ENCODE measurements around the gene ZEB1. TPM values are rescaled to one million over a fixed set of nuclear protein-coding genes. Genes with fewer than 3 reads are reported as not detected.
"Not testable (repeated sequence)": the region's sequence is repeated elsewhere in the genome, so short reads cannot be mapped to it uniquely, and the experiment has no call there.

Gene ZEB1
- total RNA-seq, 1 experiment from 2014 or later: 1.4 TPM

DNA sequence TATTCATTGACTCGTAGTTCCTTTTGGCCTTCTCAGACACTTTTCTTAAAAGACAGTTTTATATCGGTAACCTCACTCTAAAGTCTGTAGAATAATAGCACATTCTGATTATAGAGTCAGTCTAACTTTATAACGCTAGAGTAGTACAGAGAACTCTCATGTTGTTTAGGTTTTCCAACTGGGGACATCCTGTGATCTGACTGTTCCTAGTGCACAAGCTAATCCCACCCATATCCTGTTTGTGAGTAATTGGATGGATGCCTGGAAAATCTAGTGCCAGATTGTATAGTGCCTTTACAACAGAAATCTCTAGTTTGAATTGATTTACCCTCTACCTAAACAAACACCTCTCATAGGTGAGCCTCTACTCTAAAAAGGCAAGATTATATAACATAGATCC lies 107.4 kb downstream of the ZEB1 start:
- Histone ChIP-seq H3K9me2 (ENCODE audit: insufficient read depth) (no peaks in the 10 kb centered on the region; the same call in 1 of the 2 replicates), H3K4me1 (replicated peaks; ENCODE audit: insufficient read depth) (no peaks in the 10 kb centered on the region), H3K27ac (no peak overlapping the region), H4K20me1 (ENCODE audit: insufficient read depth) (no peaks in the 10 kb centered on the region), H3K36me3 (ENCODE audit: low read depth) (no peaks in the 10 kb centered on the region), H3K9me3 (ENCODE audit: insufficient read depth, low read depth) (no peaks in the 10 kb centered on the region), H3K27me3 (ENCODE audit: insufficient read depth, low read depth) (no peaks in the 10 kb centered on the region), H3K4me2 (no peak overlapping the region), H2AFZ (no peak overlapping the region), H3K79me2 (ENCODE audit: low read depth) (no peaks in the 10 kb centered on the region), H3F3A (ENCODE audit: insufficient read depth, low read depth) (no peaks in the 10 kb centered on the region), H3K4me3 (no peak overlapping the region)
- POLR2A ChIA-PET (ENCODE audit: unreplicated experiment): no interaction called here
- CTCF ChIA-PET: no interaction called here
- BruUV-seq (replicated peaks): no TSS peak
- intact Hi-C loops (cut with micrococcal nuclease; ENCODE audit: unreplicated experiment): no loop called here
- no peak for DNase-seq
- TF ChIP-seq EZH2 (IDR thresholded peaks at IDR 0.05; ENCODE audit: low read depth): no peak
- TF ChIP-seq, protein P1, sequence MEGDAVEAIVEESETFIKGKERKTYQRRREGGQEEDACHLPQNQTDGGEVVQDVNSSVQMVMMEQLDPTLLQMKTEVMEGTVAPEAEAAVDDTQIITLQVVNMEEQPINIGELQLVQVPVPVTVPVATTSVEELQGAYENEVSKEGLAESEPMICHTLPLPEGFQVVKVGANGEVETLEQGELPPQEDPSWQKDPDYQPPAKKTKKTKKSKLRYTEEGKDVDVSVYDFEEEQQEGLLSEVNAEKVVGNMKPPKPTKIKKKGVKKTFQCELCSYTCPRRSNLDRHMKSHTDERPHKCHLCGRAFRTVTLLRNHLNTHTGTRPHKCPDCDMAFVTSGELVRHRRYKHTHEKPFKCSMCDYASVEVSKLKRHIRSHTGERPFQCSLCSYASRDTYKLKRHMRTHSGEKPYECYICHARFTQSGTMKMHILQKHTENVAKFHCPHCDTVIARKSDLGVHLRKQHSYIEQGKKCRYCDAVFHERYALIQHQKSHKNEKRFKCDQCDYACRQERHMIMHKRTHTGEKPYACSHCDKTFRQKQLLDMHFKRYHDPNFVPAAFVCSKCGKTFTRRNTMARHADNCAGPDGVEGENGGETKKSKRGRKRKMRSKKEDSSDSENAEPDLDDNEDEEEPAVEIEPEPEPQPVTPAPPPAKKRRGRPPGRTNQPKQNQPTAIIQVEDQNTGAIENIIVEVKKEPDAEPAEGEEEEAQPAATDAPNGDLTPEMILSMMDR (conservative IDR thresholded peaks at IDR 0.05): no peak

DNA sequence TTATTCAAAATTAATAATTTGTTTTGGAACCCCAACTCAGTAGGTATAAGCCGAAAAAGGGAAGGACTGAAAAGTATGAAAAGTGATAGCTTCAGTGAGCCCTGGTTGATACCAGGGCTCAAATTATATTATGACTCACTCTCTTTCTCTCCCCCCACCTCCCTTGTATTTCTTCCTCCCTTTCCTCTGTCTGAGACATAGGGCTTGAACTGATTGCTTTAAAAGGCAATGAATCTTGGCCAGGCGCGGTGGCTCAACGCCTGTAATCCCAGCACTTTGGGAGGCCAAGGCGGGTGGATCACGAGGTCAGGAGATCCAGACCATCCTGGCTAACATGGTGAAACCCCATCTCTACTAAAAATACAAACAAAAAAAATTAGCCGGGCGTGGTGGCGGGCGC lies 108.3 kb downstream of the ZEB1 start:
- H2AFZ ChIP-seq; H3K27ac ChIP-seq; intact Hi-C loops (cut with micrococcal nuclease; ENCODE audit: unreplicated experiment); H3K36me3 ChIP-seq (ENCODE audit: low read depth); H3K79me2 ChIP-seq (ENCODE audit: low read depth); BruUV-seq (replicated peaks); H4K20me1 ChIP-seq (ENCODE audit: insufficient read depth); H3F3A ChIP-seq (ENCODE audit: insufficient read depth, low read depth); H3K27me3 ChIP-seq (ENCODE audit: insufficient read depth, low read depth); POLR2A ChIA-PET (ENCODE audit: unreplicated experiment); H3K9me2 ChIP-seq (ENCODE audit: insufficient read depth); H3K4me1 ChIP-seq (replicated peaks; ENCODE audit: insufficient read depth); H3K4me2 ChIP-seq; DNase-seq; H3K9me3 ChIP-seq (ENCODE audit: insufficient read depth, low read depth); H3K4me3 ChIP-seq: not testable (repeated sequence)
- CTCF ChIA-PET: interaction anchor here (0.7 kb wide), 1 partner anchor 786 kb away, joined by 3 read pairs; no protein-coding TSS in a partner anchor

DNA sequence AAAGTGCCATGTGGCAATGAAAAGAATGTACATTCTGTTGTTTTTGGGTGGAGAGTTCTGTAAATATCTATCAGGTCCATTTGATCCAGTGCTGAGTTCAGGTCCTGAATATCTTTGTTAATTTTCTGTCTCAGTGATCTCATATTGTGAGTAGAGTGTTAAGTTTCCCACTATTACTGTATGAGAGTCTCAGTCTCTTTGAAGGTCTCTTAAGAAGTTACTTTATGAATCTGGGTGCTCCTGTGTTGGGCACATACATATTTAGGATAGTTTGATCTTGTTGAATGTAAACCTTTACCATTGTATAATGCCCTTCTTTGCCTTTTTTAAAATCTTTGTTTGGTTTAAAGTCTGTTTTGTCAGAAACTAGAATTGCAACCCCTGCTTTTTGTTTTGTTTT lies 109.5 kb downstream of the ZEB1 start:
- H2AFZ ChIP-seq; H3K9me2 ChIP-seq (ENCODE audit: insufficient read depth); intact Hi-C loops (cut with micrococcal nuclease; ENCODE audit: unreplicated experiment); H3K9me3 ChIP-seq (ENCODE audit: insufficient read depth, low read depth); H3F3A ChIP-seq (ENCODE audit: insufficient read depth, low read depth); POLR2A ChIA-PET (ENCODE audit: unreplicated experiment); H3K36me3 ChIP-seq (ENCODE audit: low read depth); H3K4me1 ChIP-seq (replicated peaks; ENCODE audit: insufficient read depth); H3K4me3 ChIP-seq; H3K27me3 ChIP-seq (ENCODE audit: insufficient read depth, low read depth); H4K20me1 ChIP-seq (ENCODE audit: insufficient read depth); H3K4me2 ChIP-seq; H3K79me2 ChIP-seq (ENCODE audit: low read depth); CTCF ChIA-PET; DNase-seq; H3K27ac ChIP-seq; BruUV-seq (replicated peaks): not testable (repeated sequence)

DNA sequence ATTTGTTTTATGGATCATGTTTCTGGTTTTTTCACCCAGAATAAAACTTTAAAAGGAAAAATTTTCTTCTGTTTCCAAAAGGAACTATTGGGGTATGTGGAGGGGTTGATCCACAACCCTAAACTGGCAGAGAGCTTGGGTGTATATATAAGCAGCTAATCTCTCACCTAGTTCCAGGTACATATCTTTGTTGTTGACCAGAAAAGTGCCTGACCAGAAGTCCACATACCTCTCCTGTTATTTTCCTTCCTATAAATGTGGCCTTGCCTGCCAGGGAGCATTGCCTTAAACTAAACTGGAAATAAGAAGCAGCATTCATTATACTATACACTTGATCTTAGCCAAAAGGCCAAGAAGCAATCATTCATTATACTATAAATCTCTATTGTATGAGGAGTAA lies 112.0 kb downstream of the ZEB1 start:
- DNase-seq: no peak
- Histone ChIP-seq H3K9me3 (ENCODE audit: insufficient read depth, low read depth) (no peaks in the 10 kb centered on the region), H3K9me2 (ENCODE audit: insufficient read depth) (no peaks in the 10 kb centered on the region), H2AFZ (no peak overlapping the region), H3K4me2 (no peak overlapping the region), H3K4me1 (replicated peaks; ENCODE audit: insufficient read depth) (no peaks in the 10 kb centered on the region), H3K27me3 (ENCODE audit: insufficient read depth, low read depth) (no peaks in the 10 kb centered on the region), H3K79me2 (ENCODE audit: low read depth) (no peaks in the 10 kb centered on the region), H4K20me1 (ENCODE audit: insufficient read depth) (no peaks in the 10 kb centered on the region), H3K27ac (no peak overlapping the region), H3K36me3 (ENCODE audit: low read depth) (no peaks in the 10 kb centered on the region), H3F3A (ENCODE audit: insufficient read depth, low read depth) (no peaks in the 10 kb centered on the region), H3K4me3 (no peak overlapping the region)
- no peak for TF ChIP-seq EZH2 (IDR thresholded peaks at IDR 0.05; ENCODE audit: low read depth)
- TF ChIP-seq, protein P1 (conservative IDR thresholded peaks at IDR 0.05): no peak
- ChIA-PET CTCF (no interaction called here), POLR2A (ENCODE audit: unreplicated experiment) (no interaction called here)
- no TSS peak for BruUV-seq (replicated peaks)
- intact Hi-C loops (cut with micrococcal nuclease; ENCODE audit: unreplicated experiment): no loop called here

Measured in PC-9 (cell line).